ENCODE results near the gene PCDHB6.
"Not testable (repeated sequence)": the region's sequence is repeated elsewhere in the genome, so short reads cannot be mapped to it uniquely, and the experiment has no call there.

PCDHB6 gene

GRCh38 chr5:141149812-141150211, at the start of gene PCDHB6:
Gene PCDHB6 (plus strand): TSS chr5:141150057. CDS start chr5:141150258, 201 bp downstream.
- no peak for DNase-seq

- peak; percentile 6 to 30 for DNase-seq
Measured at GRCh38 chr5:141100243-141100805, 49.5 kb upstream of the PCDHB6 start, which contains the start of gene PCDHB3. Gene PCDHB3 (plus strand): TSS chr5:141100473. CDS start chr5:141100650, 177 bp downstream.

DNA sequence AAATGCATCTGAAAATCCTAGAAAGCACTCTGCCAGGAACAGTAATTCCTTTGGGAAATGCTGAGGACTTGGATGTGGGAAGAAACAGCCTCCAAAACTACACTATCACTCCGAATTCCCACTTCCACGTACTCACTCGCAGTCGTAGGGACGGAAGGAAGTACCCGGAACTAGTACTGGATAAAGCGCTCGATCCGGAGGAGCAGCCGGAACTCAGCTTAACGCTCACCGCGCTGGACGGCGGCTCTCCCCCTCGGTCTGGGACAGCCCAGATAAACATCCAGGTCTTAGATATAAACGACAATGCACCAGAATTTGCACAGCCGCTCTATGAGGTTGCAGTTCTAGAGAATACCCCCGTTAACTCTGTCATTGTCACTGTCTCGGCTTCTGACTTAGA, 48.8 kb upstream of the PCDHB6 start:
- DNase-seq: no peak

DNA sequence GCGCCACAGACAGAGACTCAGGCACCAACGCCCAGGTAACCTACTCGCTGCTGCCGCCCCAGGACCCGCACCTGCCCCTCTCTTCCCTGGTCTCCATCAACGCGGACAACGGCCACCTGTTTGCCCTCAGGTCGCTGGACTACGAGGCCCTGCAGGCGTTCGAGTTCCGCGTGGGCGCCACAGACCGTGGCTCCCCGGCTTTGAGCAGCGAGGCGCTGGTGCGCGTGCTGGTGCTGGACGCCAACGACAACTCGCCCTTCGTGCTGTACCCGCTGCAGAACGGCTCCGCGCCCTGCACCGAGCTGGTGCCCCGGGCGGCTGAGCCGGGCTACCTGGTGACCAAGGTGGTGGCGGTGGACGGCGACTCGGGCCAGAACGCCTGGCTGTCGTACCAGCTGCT, 47.8 kb upstream of the PCDHB6 start:
- not testable (repeated sequence) for DNase-seq

GRCh38 chr5:141102471-141102870, 47.4 kb upstream of the PCDHB6 start:
- DNase-seq: not testable (repeated sequence)

DNA sequence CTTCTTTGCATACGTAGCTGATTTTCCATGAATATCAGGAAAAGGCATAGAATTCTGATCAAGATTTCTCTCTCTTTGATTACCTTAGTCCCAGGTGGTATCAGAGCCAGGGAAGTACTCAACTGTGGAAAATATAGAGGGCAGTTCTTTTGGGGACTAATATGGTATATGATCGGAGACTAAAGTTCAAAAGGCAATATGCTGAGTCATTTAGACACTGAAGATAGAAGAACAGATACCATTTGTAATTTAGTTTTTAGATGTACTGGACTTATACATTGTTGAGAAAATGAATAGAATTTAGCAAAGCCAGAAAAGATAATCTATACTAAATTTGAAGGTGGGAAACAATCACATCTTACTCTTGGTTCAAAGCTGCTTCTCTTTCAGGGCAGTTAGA, 44.5 kb upstream of the PCDHB6 start:
- DNase-seq: no peak

GRCh38 chr5:141119250-141119649, 30.6 kb upstream of the PCDHB6 start:
- DNase-seq: no peak

DNA sequence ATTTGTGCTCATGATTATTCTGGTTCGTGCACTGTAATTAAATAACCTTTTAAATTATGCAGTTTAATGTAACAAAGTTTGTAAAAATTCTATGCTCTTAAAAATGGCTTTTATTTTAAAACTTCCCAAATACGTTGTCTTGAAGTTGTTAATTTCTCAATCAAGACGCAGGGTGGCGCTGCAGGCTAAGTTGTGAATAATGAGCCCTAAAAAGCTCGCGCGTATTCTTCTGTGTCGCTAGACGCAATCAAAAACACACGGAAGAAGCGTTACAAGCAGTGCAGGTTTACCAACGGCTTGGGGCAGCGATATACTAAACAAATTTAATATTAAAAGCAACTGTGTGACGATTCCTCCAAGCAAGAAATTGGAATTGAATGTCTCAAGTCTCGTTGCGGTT, 28.3 kb upstream of the PCDHB6 start, which contains the start of gene PCDHB4:
Gene PCDHB4 (plus strand): TSS at position 256 of the 400 bp plus-strand sequence. CDS start 181 bp downstream, outside the sequence.
- no peak for DNase-seq

DNA sequence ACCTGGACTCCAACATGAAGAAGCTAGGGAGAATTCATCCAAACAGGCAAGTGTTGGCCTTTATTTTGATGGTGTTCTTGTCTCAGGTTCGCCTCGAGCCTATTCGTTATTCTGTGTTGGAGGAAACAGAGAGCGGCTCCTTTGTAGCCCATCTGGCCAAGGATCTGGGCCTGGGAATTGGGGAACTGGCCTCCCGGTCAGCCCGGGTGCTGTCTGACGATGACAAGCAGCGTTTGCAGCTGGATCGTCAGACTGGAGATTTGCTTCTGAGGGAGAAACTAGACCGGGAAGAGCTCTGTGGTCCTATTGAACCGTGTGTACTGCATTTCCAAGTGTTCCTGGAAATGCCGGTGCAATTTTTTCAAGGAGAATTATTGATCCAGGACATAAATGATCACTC, 27.9 kb upstream of the PCDHB6 start:
- DNase-seq: no peak

DNA sequence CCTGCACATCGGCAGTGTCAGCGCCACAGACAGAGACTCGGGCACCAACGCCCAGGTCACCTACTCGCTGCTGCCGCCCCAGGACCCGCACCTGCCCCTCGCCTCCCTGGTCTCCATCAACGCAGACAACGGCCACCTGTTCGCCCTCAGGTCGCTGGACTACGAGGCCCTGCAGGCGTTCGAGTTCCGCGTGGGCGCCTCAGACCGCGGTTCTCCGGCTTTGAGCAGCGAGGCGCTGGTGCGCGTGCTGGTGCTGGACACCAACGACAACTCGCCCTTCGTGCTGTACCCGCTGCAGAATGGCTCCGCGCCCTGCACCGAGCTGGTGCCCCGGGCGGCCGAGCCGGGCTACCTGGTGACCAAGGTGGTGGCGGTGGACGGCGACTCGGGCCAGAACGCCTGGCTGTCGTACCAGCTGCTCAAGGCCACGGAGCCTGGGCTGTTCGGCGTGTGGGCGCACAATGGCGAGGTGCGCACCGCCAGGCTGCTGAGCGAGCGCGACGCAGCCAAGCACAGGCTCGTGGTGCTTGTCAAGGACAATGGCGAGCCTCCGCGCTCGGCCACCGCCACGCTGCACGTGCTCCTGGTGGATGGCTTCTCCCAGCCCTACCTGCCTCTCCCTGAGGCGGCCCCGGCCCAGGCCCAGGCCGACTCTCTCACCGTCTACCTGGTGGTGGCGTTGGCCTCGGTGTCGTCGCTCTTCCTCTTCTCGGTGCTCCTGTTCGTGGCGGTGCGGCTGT, 26.3 kb upstream of the PCDHB6 start:
- DNase-seq: not testable (repeated sequence)

GRCh38 chr5:141127305-141127704, 22.6 kb upstream of the PCDHB6 start:
- DNase-seq: no peak

GRCh38 chr5:141135030-141135717, 14.7 kb upstream of the PCDHB6 start, which contains the start of gene PCDHB5:
Gene PCDHB5 (plus strand): TSS chr5:141135206. CDS start chr5:141135435, 229 bp downstream.
- no peak for DNase-seq

- no peak for DNase-seq
Measured at GRCh38 chr5:141135718-141136266, 14.1 kb upstream of the PCDHB6 start.

- not testable (repeated sequence) for DNase-seq
Measured at GRCh38 chr5:141137346-141137745, 12.5 kb upstream of the PCDHB6 start.

DNA sequence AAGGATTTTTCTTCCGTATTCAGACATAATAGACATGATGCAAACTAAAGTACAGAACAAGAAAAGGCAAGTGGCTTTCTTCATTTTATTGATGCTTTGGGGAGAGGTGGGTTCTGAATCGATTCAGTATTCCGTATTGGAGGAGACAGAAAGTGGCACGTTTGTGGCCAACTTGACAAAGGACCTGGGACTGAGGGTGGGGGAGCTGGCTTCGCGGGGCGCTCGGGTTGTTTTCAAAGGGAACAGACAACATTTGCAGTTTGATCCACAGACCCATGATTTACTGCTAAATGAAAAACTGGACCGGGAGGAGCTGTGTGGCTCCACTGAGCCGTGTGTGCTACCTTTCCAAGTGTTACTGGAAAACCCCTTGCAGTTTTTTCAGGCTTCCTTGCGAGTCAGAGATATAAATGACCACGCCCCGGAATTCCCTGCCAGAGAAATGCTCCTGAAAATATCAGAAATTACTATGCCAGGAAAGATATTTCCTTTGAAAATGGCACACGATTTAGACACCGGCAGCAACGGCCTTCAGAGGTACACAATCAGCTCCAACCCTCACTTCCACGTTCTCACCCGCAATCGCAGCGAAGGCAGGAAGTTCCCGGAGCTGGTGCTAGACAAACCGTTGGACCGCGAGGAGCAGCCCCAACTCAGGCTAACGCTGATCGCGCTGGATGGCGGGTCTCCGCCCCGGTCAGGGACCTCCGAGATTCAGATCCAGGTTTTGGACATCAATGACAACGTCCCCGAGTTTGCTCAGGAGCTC, 551 bp downstream of the PCDHB6 start:
- no peak for DNase-seq

- no peak for DNase-seq
Measured at GRCh38 chr5:141150993-141151325, 1.1 kb downstream of the PCDHB6 start.

DNA sequence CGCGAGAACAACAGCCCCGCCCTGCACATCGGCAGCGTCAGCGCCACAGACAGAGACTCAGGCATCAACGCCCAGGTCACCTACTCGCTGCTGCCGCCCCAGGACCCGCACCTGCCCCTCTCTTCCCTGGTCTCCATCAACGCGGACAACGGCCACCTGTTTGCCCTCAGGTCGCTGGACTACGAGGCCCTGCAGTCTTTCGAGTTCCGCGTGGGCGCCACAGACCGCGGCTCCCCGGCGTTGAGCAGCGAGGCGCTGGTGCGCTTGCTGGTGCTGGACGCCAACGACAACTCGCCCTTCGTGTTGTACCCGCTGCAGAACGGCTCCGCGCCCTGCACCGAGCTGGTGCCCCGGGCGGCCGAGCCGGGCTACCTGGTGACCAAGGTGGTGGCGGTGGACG, 1.8 kb downstream of the PCDHB6 start:
- not testable (repeated sequence) for DNase-seq

DNA sequence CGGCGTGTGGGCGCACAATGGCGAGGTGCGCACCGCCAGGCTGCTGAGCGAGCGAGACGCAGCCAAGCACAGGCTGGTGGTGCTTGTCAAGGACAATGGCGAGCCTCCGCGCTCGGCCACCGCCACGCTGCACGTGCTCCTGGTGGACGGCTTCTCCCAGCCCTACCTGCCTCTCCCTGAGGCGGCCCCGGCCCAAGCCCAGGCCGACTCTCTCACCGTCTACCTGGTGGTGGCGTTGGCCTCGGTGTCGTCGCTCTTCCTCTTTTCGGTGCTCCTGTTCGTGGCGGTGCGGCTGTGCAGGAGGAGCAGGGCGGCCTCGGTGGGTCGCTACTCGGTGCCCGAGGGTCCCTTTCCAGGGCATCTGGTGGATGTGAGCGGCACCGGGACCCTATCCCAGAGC, 2.2 kb downstream of the PCDHB6 start:
- not testable (repeated sequence) for DNase-seq

DNA sequence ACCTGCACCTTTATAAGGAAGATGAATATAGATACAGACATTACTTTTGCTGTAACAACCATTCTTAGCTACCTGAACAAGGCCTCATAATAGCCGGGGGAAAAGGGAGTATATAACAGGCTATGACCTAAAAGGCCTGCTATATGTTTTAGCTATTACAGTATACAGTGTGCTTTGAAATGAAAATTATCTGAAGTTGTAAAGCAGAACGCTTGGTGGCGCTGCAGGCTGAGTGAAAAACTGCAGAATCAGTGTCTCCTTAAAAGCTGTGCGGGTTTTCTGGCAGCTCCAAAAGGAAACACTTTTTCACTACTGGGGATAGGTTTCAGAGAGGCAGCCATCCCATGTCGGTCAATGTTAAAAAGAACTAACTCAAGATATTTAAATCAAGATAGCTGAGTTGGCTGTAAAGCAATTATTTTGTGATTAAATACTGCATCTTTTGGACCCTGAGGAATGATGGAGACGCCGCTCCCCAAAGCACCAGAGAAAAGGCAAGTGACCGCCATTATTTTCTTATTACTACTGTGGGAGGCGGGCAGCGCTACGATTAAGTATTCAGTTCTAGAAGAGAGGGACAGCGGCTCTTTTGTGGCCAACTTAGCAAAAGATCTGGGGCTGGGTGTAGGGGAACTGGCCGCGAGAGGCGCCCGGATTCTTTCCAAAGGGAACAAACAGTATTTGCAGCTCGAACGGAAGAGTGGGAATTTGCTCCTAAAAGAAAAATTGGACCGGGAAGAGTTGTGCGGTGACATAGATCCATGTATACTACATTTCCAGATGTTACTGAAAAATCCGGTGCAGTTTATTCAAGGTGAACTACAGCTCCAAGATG, 5.9 kb downstream of the PCDHB6 start:
- no peak for DNase-seq

GRCh38 chr5:141157356-141157755, 7.5 kb downstream of the PCDHB6 start:
- DNase-seq: not testable (repeated sequence)

DNA sequence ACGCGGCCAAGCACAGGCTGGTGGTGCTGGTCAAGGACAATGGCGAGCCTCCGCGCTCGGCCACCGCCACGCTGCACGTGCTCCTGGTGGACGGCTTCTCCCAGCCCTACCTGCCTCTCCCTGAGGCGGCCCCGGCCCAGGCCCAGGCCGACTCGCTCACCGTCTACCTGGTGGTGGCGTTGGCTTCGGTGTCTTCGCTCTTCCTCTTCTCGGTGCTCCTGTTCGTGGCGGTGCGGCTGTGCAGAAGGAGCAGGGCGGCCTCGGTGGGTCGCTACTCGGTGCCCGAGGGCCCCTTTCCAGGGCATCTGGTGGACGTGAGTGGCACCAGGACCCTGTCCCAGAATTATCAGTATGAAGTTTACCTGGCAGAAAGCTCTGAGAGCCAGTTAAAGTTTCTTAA, 8.0 kb downstream of the PCDHB6 start:
- DNase-seq: not testable (repeated sequence)

Data from hippocampal formation (tissue), 2 donors.